ENCODE measurements around the gene PSME3IP1.

DNA sequence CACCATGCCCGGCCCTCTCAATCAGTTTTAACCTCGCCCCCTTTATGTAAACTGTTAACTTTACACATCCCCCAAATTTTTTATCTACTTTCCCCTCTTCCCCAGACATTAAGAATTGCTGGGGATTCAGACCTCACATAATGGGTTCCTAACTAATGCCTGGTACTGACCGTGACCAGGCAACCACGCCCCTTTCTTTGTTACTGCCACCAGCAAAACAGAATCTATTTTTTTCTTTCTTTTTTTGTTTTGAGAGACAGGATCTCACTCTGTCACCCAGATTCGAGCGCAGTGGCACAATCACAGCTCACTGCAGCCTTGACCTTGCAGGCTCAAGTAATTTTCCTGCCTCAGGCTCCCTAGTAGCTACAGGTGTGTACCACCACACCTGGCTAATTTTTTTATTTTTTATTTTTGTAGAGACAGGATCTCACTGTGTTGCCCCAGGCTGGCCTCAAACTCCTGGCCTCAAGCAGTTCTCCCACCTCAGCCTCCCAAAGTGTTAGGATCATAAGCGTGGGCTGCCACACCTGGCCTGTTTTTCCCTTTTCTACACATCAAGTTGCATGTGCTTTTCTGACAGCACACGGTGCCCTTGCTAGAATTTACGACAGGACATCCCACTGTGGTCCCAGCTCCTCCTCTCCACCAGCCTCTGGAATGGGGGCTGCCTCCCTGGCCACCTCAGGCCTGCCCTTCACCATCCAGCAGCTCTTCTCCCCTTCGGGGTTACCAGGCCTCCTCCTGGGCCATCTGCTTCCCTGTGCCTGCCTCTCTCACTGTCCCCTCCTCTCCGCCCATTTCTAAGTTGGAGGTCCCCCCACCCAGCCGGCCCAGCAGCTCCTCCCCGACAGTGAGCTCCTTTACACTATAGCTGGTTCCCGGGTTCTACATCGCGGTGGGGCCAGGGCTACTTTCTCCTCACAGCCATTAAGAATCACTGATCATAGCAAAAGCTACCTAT is 82.7 kb downstream of the PSME3IP1 start:
- TF ChIP-seq, protein P1, sequence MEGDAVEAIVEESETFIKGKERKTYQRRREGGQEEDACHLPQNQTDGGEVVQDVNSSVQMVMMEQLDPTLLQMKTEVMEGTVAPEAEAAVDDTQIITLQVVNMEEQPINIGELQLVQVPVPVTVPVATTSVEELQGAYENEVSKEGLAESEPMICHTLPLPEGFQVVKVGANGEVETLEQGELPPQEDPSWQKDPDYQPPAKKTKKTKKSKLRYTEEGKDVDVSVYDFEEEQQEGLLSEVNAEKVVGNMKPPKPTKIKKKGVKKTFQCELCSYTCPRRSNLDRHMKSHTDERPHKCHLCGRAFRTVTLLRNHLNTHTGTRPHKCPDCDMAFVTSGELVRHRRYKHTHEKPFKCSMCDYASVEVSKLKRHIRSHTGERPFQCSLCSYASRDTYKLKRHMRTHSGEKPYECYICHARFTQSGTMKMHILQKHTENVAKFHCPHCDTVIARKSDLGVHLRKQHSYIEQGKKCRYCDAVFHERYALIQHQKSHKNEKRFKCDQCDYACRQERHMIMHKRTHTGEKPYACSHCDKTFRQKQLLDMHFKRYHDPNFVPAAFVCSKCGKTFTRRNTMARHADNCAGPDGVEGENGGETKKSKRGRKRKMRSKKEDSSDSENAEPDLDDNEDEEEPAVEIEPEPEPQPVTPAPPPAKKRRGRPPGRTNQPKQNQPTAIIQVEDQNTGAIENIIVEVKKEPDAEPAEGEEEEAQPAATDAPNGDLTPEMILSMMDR (conservative IDR thresholded peaks at IDR 0.05; ENCODE audit: low read depth, low read length): no peak
- no peak for TF ChIP-seq RCOR1 (IDR thresholded peaks at IDR 0.05; ENCODE audit: insufficient replicate concordance, low read length)
- no peak for TF ChIP-seq POLR2A (IDR thresholded peaks at IDR 0.05; ENCODE audit: low read depth, low read length)
- no peak for TF ChIP-seq CEBPB (IDR thresholded peaks at IDR 0.05; ENCODE audit: low read depth, low read length)
- no peak for TF ChIP-seq MAFK (IDR thresholded peaks at IDR 0.05; ENCODE audit: low read depth, low read length)
- TF ChIP-seq RAD21 (IDR thresholded peaks at IDR 0.05; ENCODE audit: low read length): no peak
- no peak for TF ChIP-seq RFX5 (IDR thresholded peaks at IDR 0.05; ENCODE audit: low read depth, low read length)
